GM11168 (cell line): ENCODE results near the gene TWIST1.

Source experiments
- in situ Hi-C: fragments of 300-500 bp; cut with MboI; formaldehyde crosslinking; loops from one replicate; pipeline ENCODE4 v1.12.0; 2022; ENCODE audit warnings: low sequenced_read_pairs; ENCODE audit not compliant: unreplicated experiment

The TWIST1 gene

GRCh38 chr7:19113855-19114550 is 3.4 kb downstream of the TWIST1 start:
- in situ Hi-C loops, result no loop called here

DNA sequence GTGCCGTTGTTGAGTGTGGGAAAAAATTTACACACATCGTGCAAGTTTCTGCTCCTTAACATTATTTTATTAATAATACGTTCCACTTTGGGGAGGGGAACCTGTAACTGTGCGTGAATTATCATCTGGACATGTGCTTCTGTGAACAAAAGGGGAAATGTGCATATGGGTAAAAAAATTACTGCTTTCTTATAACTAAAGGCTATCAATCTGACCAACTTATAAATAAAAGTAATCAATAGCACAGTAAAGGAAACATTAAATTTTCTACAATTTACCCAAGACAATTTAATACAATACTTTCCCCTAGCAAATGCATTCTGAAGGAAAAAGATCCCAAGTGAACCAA is 4.5 kb downstream of the TWIST1 start:
- in situ Hi-C loops, result no loop called here

DNA sequence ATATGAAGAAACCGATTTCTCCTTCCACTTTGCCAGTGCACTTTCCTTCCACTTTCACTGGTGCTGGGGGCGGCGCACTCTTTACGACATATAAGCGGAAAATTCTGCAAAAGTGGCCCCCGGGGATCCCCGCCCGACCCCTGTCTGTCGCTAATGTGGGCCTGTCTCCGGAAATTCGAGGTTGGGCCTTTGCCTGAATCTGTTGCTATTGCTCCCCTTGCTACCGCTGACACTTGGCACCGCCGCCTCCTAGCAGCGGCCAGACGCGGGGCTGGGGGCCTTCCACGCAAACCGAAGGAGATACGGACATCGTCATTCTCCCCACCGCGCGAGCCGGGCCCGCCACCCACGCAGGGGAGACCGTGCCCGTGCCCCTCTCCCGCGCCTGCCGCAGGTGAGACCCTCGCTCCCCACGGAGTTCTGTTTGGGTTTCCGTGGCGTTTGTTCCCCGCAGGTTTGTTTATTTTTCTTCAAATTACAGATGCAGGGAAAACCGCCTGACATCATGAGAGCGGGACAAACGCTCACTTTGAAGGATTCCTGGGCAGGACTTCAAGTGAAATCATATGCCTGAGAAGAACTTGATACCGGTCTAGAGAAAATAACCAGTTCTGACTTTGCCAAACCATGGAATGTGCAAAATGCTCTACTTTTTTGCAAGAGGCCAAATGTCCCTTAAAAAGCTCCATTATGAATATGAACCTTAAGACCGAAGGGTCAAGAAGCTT is 5.0 kb downstream of the TWIST1 start:
- in situ Hi-C loops, result no loop called here

GRCh38 chr7:19111474-19112273 is 5.8 kb downstream of the TWIST1 start:
- in situ Hi-C loops, result no loop called here

GRCh38 chr7:19110776-19111175 is 6.7 kb downstream of the TWIST1 start:
- in situ Hi-C loops, result no loop called here

DNA sequence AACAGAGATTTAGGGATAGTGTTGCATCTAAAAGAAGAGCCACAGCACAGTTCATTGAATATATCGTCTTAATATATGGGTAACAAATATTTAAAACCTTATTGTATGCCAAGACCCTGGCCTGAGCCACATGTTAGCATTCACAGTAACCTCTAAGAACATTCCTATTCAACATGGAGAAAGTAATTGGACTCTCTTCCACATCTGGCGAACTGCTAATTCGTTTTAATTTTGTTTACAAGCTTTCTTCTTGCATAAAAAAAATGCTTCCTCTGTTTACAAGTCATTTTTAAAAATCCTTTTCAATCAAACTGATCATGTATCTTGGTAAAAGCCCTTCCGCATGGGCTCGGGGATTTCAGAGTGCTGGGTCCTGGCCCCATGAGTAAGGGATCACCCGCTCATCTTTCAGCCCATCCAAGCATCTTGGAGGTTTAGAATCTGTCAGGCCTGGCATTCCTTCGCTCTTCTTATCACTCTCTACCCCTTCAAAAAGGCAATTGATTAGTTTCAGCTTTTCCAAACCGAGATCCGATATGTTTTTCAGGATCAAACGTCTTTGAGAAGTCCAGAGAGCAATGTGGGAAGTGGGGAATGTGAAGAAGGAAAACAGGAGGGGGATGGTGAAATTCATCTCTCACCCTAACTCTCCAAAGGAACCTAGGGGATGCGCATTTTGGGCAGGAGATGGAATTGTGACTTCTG is 7.3 kb downstream of the TWIST1 start:
- in situ Hi-C loops, result no loop called here

GRCh38 chr7:19109000-19109946 is 8.2 kb downstream of the TWIST1 start:
- in situ Hi-C loops, result no loop called here

DNA sequence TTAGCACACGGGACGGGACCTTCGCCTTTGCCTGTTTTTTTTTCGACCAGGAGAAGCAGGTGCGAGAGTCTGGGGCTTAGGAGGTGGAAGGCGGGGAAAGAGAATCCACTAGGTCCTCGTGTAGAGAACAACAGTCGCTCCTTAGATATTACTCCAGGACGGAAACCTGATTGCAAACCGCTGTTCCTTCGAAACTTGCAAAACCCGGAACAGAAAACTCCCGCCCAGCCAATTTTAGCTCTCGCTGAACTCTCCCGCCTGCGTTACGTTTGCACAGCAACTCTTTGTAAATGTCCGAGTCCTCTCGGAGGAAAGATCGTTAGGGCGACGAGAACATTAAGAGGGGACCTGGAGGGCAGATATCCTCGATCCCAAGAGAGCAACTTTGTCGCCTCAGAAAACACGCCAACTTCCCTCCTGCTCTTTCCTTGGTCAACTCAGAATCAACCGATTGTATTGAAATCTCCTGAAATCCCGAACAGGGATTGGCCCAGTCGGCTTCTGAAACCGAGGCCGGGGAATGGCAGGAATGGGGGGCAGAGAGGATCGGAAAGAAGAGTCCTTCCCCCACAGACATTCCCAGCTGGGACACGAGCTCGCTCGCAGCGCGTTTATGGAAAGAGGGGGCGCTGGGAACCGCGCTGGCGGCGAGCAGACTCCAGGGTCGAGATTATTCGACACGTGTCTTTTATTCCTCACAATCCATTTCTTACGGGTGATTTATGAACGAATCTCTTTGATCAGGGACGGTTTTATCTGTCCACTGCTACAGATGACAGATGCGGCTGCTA is 9.9 kb downstream of the TWIST1 start:
- in situ Hi-C loops, result no loop called here

DNA sequence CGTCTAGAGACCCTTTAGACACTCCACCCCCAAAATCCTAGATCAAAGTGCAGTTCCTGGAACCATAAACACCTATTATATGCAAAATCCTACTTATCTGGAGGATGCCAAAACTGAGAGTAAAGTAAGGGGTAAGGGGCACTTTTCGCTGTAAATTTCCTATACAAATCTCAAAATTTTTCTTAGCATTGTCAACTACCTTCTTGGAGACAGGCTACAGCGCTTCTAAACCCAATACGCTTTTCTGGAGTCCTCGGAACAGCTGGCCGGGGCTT is 10.4 kb downstream of the TWIST1 start:
- in situ Hi-C loops, result no loop called here

DNA sequence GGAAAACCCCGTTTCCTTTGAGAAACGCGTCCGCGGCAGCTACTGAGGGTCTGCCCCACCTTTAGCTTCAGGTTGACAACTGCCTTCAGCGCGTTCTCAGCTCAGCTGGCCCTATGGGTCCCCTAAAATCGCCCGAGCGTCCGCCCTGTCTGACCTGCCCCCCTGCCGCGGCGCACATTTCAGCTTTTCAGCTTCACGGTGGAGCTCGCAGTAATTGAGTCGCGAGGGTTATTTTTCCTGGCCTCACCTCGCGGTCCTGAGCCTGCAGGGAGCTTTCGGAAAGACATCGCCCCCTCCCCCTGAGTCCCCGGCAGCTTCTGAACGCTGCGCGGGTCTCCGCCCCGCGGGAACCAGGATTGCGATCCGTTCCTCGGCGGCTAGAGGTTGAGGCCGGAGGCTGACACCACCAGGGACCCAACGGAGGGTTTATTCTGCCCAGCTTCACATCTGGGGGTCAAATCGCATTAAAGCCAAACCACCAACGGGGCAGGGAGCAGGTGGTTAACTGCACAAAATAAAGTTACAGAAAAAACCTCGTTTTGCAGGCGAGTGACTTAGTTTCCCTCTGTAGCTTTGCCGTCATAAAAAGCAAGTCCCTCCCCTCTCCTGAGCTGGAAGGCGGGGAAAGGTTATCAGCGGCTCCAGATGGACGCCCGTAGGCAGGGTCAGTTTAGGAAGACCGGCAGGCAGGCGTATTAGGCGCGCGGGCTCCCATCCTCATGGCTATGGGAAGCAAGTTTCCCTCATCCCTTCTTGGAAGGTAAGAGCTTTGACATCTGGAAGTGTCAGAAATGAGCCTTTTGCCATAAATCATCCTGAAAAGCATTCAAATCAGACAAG is 11.0 kb downstream of the TWIST1 start:
- in situ Hi-C loops, result no loop called here

GRCh38 chr7:19105546-19105945 is 11.9 kb downstream of the TWIST1 start:
- in situ Hi-C loops, result no loop called here

DNA sequence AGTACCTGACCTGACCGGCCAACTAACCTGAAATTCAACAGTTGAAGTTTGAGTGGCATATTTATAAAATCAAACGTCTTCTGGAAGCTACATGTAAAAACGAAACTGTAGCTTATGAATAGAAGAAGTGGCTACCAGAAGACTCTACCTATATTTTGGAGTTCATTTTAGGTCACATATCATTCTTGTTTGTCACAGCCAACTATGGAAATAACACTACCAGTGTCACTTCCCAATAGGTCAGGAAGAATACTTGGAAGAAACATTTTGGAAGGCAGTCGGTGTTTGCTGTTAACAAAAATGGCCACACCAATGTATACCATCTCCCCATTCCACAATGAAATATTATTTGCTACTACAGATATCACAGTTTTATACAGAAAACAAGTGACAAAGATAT is 12.6 kb downstream of the TWIST1 start:
- in situ Hi-C loops, result no loop called here

DNA sequence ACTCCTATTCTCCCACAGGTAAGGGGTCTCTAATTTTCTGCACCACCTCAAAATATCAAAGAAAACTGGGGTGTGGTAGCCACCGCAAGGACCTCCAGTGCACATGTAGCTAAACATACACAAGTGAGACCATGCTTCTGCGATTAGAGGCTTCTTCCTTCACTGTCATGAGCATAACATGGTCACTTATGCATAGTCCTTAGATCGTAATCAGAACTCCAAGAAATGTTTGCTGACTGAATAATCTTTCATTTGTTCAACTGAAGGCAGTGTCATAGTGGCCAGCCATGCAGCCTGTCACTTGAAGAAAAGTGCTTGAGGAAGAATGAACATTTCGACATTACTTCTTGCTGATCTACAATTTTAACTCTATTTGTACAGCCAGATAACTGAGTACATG is 14.6 kb downstream of the TWIST1 start:
- in situ Hi-C loops, result no loop called here

GRCh38 chr7:19101909-19102308 is 15.5 kb downstream of the TWIST1 start:
- in situ Hi-C loops, result no loop called here

DNA sequence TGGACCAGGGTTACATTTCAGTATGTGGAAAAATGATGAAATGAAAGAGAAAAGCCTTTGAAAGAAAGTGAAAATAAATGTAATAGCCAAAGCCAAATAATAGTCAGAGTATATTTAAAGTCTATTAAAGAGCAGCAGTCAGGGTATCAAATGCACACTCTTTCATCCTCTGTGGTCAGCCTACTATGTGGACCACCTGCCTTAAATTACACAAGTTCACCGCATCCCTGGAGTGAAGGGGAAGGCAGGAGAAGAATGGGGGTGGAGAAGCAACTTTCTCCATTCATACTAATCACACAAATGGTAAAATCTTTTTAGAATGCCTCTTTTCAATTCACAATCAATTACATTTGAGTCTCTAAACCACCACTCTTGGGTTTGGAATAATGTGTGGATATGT is 16.0 kb downstream of the TWIST1 start:
- in situ Hi-C loops, result no loop called here

DNA sequence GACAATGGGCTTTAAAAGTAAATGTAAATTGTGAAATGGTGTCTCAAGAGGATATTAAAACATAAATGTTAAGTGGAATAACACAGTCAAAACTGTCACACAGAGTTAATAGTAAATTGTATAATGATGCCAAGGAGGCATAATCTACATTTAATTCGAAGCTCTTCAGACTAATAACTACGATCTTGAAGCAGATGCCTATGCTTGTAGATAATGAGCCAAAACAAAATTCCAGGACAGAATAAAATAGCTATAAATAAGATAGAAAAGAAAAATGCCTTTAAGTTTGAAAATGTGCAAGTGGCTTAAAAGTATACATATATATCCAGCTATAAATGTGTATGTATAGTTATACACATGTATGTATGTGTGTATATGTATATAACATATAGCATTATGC is 17.5 kb downstream of the TWIST1 start:
- in situ Hi-C loops, result no loop called here

- in situ Hi-C loops, result no loop called here
Measured at GRCh38 chr7:19099194-19099593, 18.2 kb downstream of the TWIST1 start.

- in situ Hi-C loops, result no loop called here
Measured at GRCh38 chr7:19098510-19098909, 18.9 kb downstream of the TWIST1 start.
